Endodermal cell (in vitro differentiated cells): ENCODE measurements around the gene G3BP2. TPM values are rescaled to one million over a fixed set of nuclear protein-coding genes. Genes with fewer than 3 reads are reported as not detected.

Experiments used
- DNase-seq: peaks from one replicate; pipeline ENCODE4 v3.0.0-alpha.2; 2017
- H3K27ac ChIP-seq: 2 replicates; pipeline ENCODE4 v1.5.1; 2013; ENCODE audit warnings: mild to moderate bottlenecking, low read depth, low read length, moderate library complexity
- H3K27me3 ChIP-seq: 2 replicates; pipeline ENCODE4 v1.6.1; 2013; ENCODE audit warnings: mild to moderate bottlenecking, low read length, moderate library complexity; ENCODE audit not compliant: insufficient read depth, control insufficient read depth, poor library complexity, severe bottlenecking
- H3K36me3 ChIP-seq: 2 replicates; pipeline ENCODE4 v1.7.0; 2013; ENCODE audit warnings: mild to moderate bottlenecking, low read length, moderate library complexity; ENCODE audit not compliant: control insufficient read depth, insufficient read depth
- H3K4me1 ChIP-seq: one replicate; pipeline ENCODE4 v1.7.0; 2013; ENCODE audit warnings: low read length; ENCODE audit not compliant: control insufficient read depth, insufficient read depth
- H3K4me3 ChIP-seq: 2 replicates; pipeline ENCODE4 v1.5.1; 2013; ENCODE audit warnings: mild to moderate bottlenecking, low read length, moderate library complexity
- H3K9ac ChIP-seq: 2 replicates; pipeline ENCODE4 v1.6.1; 2013; ENCODE audit warnings: mild to moderate bottlenecking, low read length, moderate library complexity; ENCODE audit not compliant: poor library complexity, severe bottlenecking; ENCODE audit errors: extremely low read depth
- H3K9me3 ChIP-seq: 2 replicates; pipeline ENCODE4 v1.6.1; 2013; ENCODE audit warnings: mild to moderate bottlenecking, low read length, moderate library complexity; ENCODE audit not compliant: control insufficient read depth
- H3K27ac Mint-ChIP-seq: 2 replicates; pipeline ENCODE4 v1.8.0; 2020; ENCODE audit warnings: mixed read lengths
- H3K27me3 Mint-ChIP-seq: 2 replicates; pipeline ENCODE4 v1.8.0; 2021; ENCODE audit warnings: mild to moderate bottlenecking, mixed read lengths; ENCODE audit not compliant: insufficient read depth
- H3K36me3 Mint-ChIP-seq: 2 replicates; pipeline ENCODE4 v1.8.0; 2020; ENCODE audit warnings: low read depth, mixed read lengths
- H3K4me1 Mint-ChIP-seq: 2 replicates; pipeline ENCODE4 v1.8.0; 2020; ENCODE audit warnings: mixed read lengths
- H3K4me3 Mint-ChIP-seq: 2 replicates; pipeline ENCODE4 v1.8.0; 2020; ENCODE audit warnings: mild to moderate bottlenecking, moderate library complexity, mixed read lengths
- H3K9me3 Mint-ChIP-seq: 2 replicates; pipeline ENCODE4 v1.8.0; 2020; ENCODE audit warnings: mild to moderate bottlenecking, mixed read lengths
- CTCF ChIP-seq: fragments of 200-600 bp; sonication (generic); conservative IDR thresholded peaks from 2 replicates; pipeline ENCODE4 v1.5.0; 2021; ENCODE audit warnings: antibody characterized with exemption, mild to moderate bottlenecking
- WGBS, 2 experiments: methylation state at CpG; one replicate each; pipeline versions ENCODE4 v1.1.5 to v1.1.7; 2013; ENCODE audit warnings: missing lambda C conversion rate in 2 of 2, mixed read lengths in 1 of 2; ENCODE audit not compliant: insufficient coverage in 1 of 2, insufficient read length in 1 of 2; 5-methylcytosine and 5-hydroxymethylcytosine counted together
- total RNA-seq, 2 donors: library from RNA; stranded (reverse); fragmentation: NEBNext Ultra II Directional in 1 of 2; extraction: Animal tissue kit (Norgen Biotek cat#: 25700) in 1 of 2; gene quantifications; 2 replicates in 1 of 2; 3 replicates in 1 of 2; pipeline ENCODE4 v1.2.1, GENCODE V29; 2021

The G3BP2 gene
- total RNA-seq, 2 donors from 2014 or later, result 176 to 183 TPM

DNA sequence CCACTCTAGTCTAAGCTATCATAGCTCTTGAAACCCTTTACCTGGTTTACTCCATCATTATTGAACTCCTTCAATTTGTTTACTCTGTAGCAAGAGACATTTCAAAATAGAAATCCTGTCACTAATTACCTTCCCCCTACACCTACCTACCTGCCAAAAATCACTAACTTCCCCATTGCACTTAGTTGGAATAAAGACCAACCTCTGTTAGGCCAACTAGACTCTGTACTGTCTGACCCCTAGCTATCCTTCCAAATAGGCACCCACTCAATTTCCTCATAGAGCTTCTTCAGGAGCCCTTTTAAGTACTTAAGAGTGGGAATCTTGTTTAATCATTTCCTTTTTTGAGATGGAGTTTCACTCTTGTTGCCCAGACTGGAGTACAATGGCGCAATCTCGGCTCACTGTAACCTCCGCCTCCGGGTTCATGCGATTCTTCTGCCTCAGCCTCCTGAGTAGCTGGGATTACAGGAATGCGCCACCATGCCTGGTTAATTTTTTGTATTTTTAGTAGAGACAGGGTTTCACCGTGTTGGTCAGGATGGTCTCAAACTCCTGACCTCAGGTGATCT, 34.0 kb downstream of the G3BP2 start:
- H3K9ac ChIP-seq, result no peak overlapping the region
- 88 to 94% methylated on average over 6 to 7 of the region's 7 CpGs for WGBS, 2 experiments
- H3K9me3 Mint-ChIP-seq, result no peaks in the 10 kb centered on the region
- peaks cover 25% of the 10 kb centered on the region for H3K36me3 Mint-ChIP-seq
- no peaks in the 10 kb centered on the region for H3K27me3 Mint-ChIP-seq
- H3K4me3 ChIP-seq, result no peak overlapping the region
- H3K4me1 Mint-ChIP-seq, result no peaks in the 10 kb centered on the region
- no peak for DNase-seq
- no peak overlapping the region for H3K4me3 Mint-ChIP-seq
- peaks cover 27% of the 10 kb centered on the region for H3K36me3 ChIP-seq
- no peak overlapping the region for H3K27ac ChIP-seq
- H3K4me1 ChIP-seq, result no peaks in the 10 kb centered on the region
- H3K9me3 ChIP-seq, result no peaks in the 10 kb centered on the region
- H3K27ac Mint-ChIP-seq, result no peak overlapping the region
- TF ChIP-seq CTCF, result no peak
- H3K27me3 ChIP-seq, result no peaks in the 10 kb centered on the region

DNA sequence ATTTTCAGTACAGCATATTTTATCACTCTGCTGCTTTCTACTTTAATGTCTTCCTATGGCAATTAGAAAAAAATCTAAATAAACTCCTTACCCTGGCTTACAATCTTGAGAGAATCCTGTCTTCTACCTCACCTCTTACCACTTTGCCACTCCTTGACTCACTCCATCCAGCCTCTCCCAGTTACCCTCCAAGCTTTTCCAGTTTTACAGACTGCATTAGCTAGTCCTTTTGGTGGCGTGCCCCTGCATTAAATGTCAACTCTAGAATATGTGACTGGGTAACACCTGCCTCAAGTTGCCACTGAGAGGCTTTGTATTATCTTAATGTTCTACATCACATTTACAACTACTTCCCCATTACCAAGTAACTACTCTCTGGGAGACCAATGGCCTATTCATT, 35.4 kb downstream of the G3BP2 start:
- Histone ChIP-seq H3K4me1 (no peaks in the 10 kb centered on the region), H3K36me3 (peaks cover 15% of the 10 kb centered on the region), H3K4me3 (no peak overlapping the region), H3K27me3 (no peaks in the 10 kb centered on the region), H3K9me3 (no peaks in the 10 kb centered on the region), H3K27ac (no peak overlapping the region), H3K9ac (no peak overlapping the region)
- Mint-ChIP-seq H3K36me3 (peaks cover 17% of the 10 kb centered on the region), H3K27ac (no peak overlapping the region), H3K9me3 (no peaks in the 10 kb centered on the region), H3K4me1 (no peaks in the 10 kb centered on the region), H3K4me3 (no peak overlapping the region), H3K27me3 (no peaks in the 10 kb centered on the region)
- no peak for TF ChIP-seq CTCF
- DNase-seq, result no peak
- WGBS, 2 experiments, result 82 to 92% methylated on average over 1 of the region's 1 CpG

DNA sequence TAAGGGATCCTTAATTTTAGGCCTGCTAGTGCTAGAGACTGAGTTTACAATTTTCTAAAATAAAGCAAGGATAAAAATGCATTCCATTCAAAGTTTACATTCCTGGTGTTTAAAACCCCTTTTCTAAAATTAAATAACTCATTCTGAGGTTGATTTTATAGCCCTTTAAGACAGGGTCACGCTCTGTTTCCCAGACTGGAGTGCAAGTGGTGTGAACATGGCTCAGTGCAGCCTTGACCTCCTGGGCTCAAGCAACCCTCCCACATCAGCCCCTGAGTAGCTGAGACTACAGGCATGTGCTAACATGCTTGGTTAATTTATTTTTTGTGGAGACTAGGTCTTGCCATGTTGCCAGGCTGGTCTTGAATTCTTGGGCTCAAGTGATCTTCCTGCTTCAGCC, 36.0 kb downstream of the G3BP2 start:
- H3K27ac Mint-ChIP-seq, result no peak overlapping the region
- H3K4me1 ChIP-seq, result no peaks in the 10 kb centered on the region
- H3K4me3 ChIP-seq, result no peak overlapping the region
- H3K27me3 ChIP-seq, result no peaks in the 10 kb centered on the region
- peaks cover 15% of the 10 kb centered on the region for H3K36me3 Mint-ChIP-seq
- no peaks in the 10 kb centered on the region for H3K27me3 Mint-ChIP-seq
- H3K4me3 Mint-ChIP-seq, result no peak overlapping the region
- no peak overlapping the region for H3K9ac ChIP-seq
- no peaks in the 10 kb centered on the region for H3K9me3 Mint-ChIP-seq
- H3K27ac ChIP-seq, result no peak overlapping the region
- peaks cover 9% of the 10 kb centered on the region for H3K36me3 ChIP-seq
- no peak for DNase-seq
- H3K9me3 ChIP-seq, result no peaks in the 10 kb centered on the region
- H3K4me1 Mint-ChIP-seq, result no peaks in the 10 kb centered on the region
- WGBS, 2 experiments, result 95% methylated on average over 1 of the region's 1 CpG; no CpG with 5 or more reads in 1 of the 2 experiments
- no peak for TF ChIP-seq CTCF
